ENCODE measurements around the gene HSD3B7. TPM values are rescaled to one million over a fixed set of nuclear protein-coding genes. Genes with fewer than 3 reads are reported as not detected.

The HSD3B7 gene
- total and polyA plus RNA-seq, 10 donors: 5.3 to 24.5 (median 18.1) TPM

DNA sequence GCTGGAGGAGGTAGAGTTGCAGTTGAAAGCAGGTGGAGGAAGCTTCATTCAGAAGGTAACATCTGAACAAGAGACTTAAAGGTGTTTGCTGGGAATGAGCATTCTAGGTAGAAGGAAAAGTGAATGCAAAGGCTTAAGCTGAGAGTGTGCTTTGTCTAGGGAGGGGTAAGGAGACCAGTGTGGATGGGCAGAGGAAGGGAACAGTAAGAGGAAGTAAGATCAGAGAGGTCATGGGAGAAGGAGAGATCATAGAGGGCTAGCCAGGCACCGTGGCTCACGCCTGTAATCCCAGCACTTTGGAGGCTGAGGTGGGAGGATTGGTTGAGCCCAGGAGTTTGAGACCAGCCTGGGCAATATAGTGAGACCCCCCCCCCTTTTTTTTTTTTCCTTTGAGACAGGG lies 51.7 kb downstream of the HSD3B7 start:
- no peaks in the 10 kb centered on the region for H3K27me3 ChIP-seq (replicated peaks in 1 of 7)
- WGBS, 5 donors: 18 to 44% (median 37%) methylated on average over 2 of the region's 2 CpGs
- TF ChIP-seq, protein P1, sequence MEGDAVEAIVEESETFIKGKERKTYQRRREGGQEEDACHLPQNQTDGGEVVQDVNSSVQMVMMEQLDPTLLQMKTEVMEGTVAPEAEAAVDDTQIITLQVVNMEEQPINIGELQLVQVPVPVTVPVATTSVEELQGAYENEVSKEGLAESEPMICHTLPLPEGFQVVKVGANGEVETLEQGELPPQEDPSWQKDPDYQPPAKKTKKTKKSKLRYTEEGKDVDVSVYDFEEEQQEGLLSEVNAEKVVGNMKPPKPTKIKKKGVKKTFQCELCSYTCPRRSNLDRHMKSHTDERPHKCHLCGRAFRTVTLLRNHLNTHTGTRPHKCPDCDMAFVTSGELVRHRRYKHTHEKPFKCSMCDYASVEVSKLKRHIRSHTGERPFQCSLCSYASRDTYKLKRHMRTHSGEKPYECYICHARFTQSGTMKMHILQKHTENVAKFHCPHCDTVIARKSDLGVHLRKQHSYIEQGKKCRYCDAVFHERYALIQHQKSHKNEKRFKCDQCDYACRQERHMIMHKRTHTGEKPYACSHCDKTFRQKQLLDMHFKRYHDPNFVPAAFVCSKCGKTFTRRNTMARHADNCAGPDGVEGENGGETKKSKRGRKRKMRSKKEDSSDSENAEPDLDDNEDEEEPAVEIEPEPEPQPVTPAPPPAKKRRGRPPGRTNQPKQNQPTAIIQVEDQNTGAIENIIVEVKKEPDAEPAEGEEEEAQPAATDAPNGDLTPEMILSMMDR (IDR thresholded peaks at IDR 0.05 in 8 of 11, conservative IDR thresholded peaks at IDR 0.05 in 3 of 11): no peak
- no peak for TF ChIP-seq POLR2A (IDR thresholded peaks at IDR 0.05)
- no peak for TF ChIP-seq POLR2AphosphoS5 (IDR thresholded peaks at IDR 0.05)
- no peak for DNase-seq
- H3K4me1 ChIP-seq: peaks cover 17 to 45% (median 34%) of the 10 kb centered on the region in 6 donors
- intact Hi-C loops (cut with DNase I; ENCODE audit: low total_unique reads): no loop called here
- H3K9me3 ChIP-seq: no peaks in the 10 kb centered on the region
- peaks cover 0 to 74% (median 52%) of the 10 kb centered on the region in 6 donors for H3K36me3 ChIP-seq
- no peak overlapping the region for H3K27ac ChIP-seq
- H3K4me3 ChIP-seq: no peak overlapping the region

Small RNAs within 50 kb of the gene (small RNA-seq; reads per million reads assigned to genes)
- 0 reads per million in 4 donors for gene AC135048.1

Other genes with a start within 250 kb of the HSD3B7 start
- 10 to 100 TPM; 28.5 to 36.7 (median 34.0) TPM for gene PHKG2, start 236.8 kb upstream of the HSD3B7 start, total RNA-seq
- gene PHKG2, start 236.8 kb upstream of the HSD3B7 start, polyA plus RNA-seq: 10 to 100 TPM; 30.3 to 51.6 (median 42.8) TPM
- 1 to 10 TPM; 3.1 to 7.2 (median 4.1) TPM for gene CFAP119, start 223.1 kb upstream of the HSD3B7 start, total RNA-seq
- 10 to 100 TPM in 1 of 3 donors, 1 to 10 TPM in 2; 8.2 to 15.5 (median 8.3) TPM for gene CFAP119, start 223.1 kb upstream of the HSD3B7 start, polyA plus RNA-seq
- gene RNF40, start 222.9 kb upstream of the HSD3B7 start, total RNA-seq: 100 to 1,000 TPM in 2 of 7 donors, 10 to 100 TPM in 5; 65.9 to 111 (median 88.8) TPM
- gene RNF40, start 222.9 kb upstream of the HSD3B7 start, polyA plus RNA-seq: 10 to 100 TPM; 38.1 to 63.9 (median 50.0) TPM
- gene ZNF629, start 198.0 kb upstream of the HSD3B7 start, total RNA-seq: 10 to 100 TPM in 5 of 7 donors, 1 to 10 TPM in 2; 7.6 to 13.9 (median 12.5) TPM
- gene ZNF629, start 198.0 kb upstream of the HSD3B7 start, polyA plus RNA-seq: 1 to 10 TPM; 1.3 to 3.1 (median 1.7) TPM
- gene BCL7C, start 91.1 kb upstream of the HSD3B7 start, total RNA-seq: 10 to 100 TPM; 15.5 to 24.3 (median 21.6) TPM
- gene BCL7C, start 91.1 kb upstream of the HSD3B7 start, polyA plus RNA-seq: 10 to 100 TPM; 35.6 to 38.7 (median 37.8) TPM
- gene CTF1, start 88.6 kb upstream of the HSD3B7 start, total RNA-seq: 1 to 10 TPM in 5 of 7 donors, under 1 TPM in 1, not detected in 1; 0.68 to 3.3 (median 1.4) TPM
- 1 to 10 TPM in 2 of 3 donors, under 1 TPM in 1; 0.61 to 1.3 (median 1.1) TPM for gene CTF1, start 88.6 kb upstream of the HSD3B7 start, polyA plus RNA-seq
- gene FBXL19, start 61.6 kb upstream of the HSD3B7 start, total RNA-seq: 10 to 100 TPM; 12.4 to 21.0 (median 17.8) TPM
- gene FBXL19, start 61.6 kb upstream of the HSD3B7 start, polyA plus RNA-seq: 10 to 100 TPM in 1 of 3 donors, 1 to 10 TPM in 2; 4.3 to 24.7 (median 5.5) TPM
- gene ORAI3, start 36.1 kb upstream of the HSD3B7 start, total RNA-seq: 10 to 100 TPM; 20.7 to 44.8 (median 29.8) TPM
- 10 to 100 TPM; 22.2 to 26.2 (median 22.5) TPM for gene ORAI3, start 36.1 kb upstream of the HSD3B7 start, polyA plus RNA-seq
- 10 to 100 TPM; 10.1 to 24.9 (median 19.8) TPM for gene SETD1A, start 27.5 kb upstream of the HSD3B7 start, total RNA-seq
- gene SETD1A, start 27.5 kb upstream of the HSD3B7 start, polyA plus RNA-seq: 10 to 100 TPM in 1 of 3 donors, 1 to 10 TPM in 2; 4.8 to 15.0 (median 8.8) TPM
- 1 to 10 TPM in 5 of 7 donors, under 1 TPM in 2; 0.46 to 4.2 (median 1.8) TPM for gene STX1B, start 25.4 kb downstream of the HSD3B7 start, total RNA-seq
- gene STX1B, start 25.4 kb downstream of the HSD3B7 start, polyA plus RNA-seq: 1 to 10 TPM in 1 of 3 donors, under 1 TPM in 2; 0.29 to 1.2 (median 0.43) TPM
- gene STX4, start 48.4 kb downstream of the HSD3B7 start, total RNA-seq: 100 to 1,000 TPM in 2 of 7 donors, 10 to 100 TPM in 5; 54.0 to 118 (median 75.7) TPM
- 100 to 1,000 TPM in 2 of 3 donors, 10 to 100 TPM in 1; 55.3 to 135 (median 131) TPM for gene STX4, start 48.4 kb downstream of the HSD3B7 start, polyA plus RNA-seq
- 10 to 100 TPM in 3 of 7 donors, 1 to 10 TPM in 4; 8.9 to 12.5 (median 9.2) TPM for gene ZNF668, start 89.0 kb downstream of the HSD3B7 start, total RNA-seq
- gene ZNF668, start 89.0 kb downstream of the HSD3B7 start, polyA plus RNA-seq: 1 to 10 TPM; 6.2 to 9.8 (median 6.4) TPM
- gene ZNF646, start 89.2 kb downstream of the HSD3B7 start, total RNA-seq: 10 to 100 TPM; 20.2 to 28.4 (median 25.6) TPM
- gene ZNF646, start 89.2 kb downstream of the HSD3B7 start, polyA plus RNA-seq: 10 to 100 TPM in 1 of 3 donors, 1 to 10 TPM in 2; 3.2 to 11.8 (median 3.3) TPM
- 1 to 10 TPM; 2.3 to 6.0 (median 2.8) TPM for gene PRSS53, start 103.7 kb downstream of the HSD3B7 start, total RNA-seq
- 1 to 10 TPM; 1.6 to 2.6 (median 1.9) TPM for gene PRSS53, start 103.7 kb downstream of the HSD3B7 start, polyA plus RNA-seq
- 10 to 100 TPM; 33.4 to 74.2 (median 48.2) TPM for gene VKORC1, start 109.6 kb downstream of the HSD3B7 start, total RNA-seq
- 10 to 100 TPM; 23.5 to 56.6 (median 55.1) TPM for gene VKORC1, start 109.6 kb downstream of the HSD3B7 start, polyA plus RNA-seq
- gene BCKDK, start 123.2 kb downstream of the HSD3B7 start, total RNA-seq: 10 to 100 TPM; 36.9 to 55.7 (median 40.2) TPM
- 10 to 100 TPM; 15.0 to 27.5 (median 17.4) TPM for gene BCKDK, start 123.2 kb downstream of the HSD3B7 start, polyA plus RNA-seq
- 10 to 100 TPM; 63.2 to 94.8 (median 85.2) TPM for gene KAT8, start 132.5 kb downstream of the HSD3B7 start, total RNA-seq
- gene KAT8, start 132.5 kb downstream of the HSD3B7 start, polyA plus RNA-seq: 10 to 100 TPM; 48.7 to 63.6 (median 56.5) TPM
- gene PRSS8, start 150.5 kb downstream of the HSD3B7 start, total RNA-seq: not detected
- under 1 TPM; 0.07 to 0.19 (median 0.15) TPM for gene PRSS8, start 150.5 kb downstream of the HSD3B7 start, polyA plus RNA-seq
- 1 to 10 TPM in 4 of 7 donors, under 1 TPM in 2, not detected in 1; 0.70 to 2.0 (median 1.3) TPM for gene PRSS36, start 164.9 kb downstream of the HSD3B7 start, total RNA-seq
- 1 to 10 TPM; 1.5 to 2.6 (median 2.0) TPM for gene PRSS36, start 164.9 kb downstream of the HSD3B7 start, polyA plus RNA-seq
- gene FUS, start 194.9 kb downstream of the HSD3B7 start, total RNA-seq: 100 to 1,000 TPM; 119 to 474 (median 284) TPM
- gene FUS, start 194.9 kb downstream of the HSD3B7 start, polyA plus RNA-seq: 100 to 1,000 TPM; 225 to 694 (median 516) TPM
- 100 to 1,000 TPM in 2 of 7 donors, 10 to 100 TPM in 5; 68.0 to 135 (median 90.1) TPM for gene PYCARD, start 217.6 kb downstream of the HSD3B7 start, total RNA-seq
- 100 to 1,000 TPM; 109 to 117 (median 114) TPM for gene PYCARD, start 217.6 kb downstream of the HSD3B7 start, polyA plus RNA-seq
- gene TRIM72, start 228.9 kb downstream of the HSD3B7 start, total RNA-seq: under 1 TPM in 4 of 7 donors, not detected in 3; 0.05 to 0.26 (median 0.15) TPM
- under 1 TPM; 0.06 to 0.15 (median 0.09) TPM for gene TRIM72, start 228.9 kb downstream of the HSD3B7 start, polyA plus RNA-seq
- not detected for gene PYDC1, start 231.9 kb downstream of the HSD3B7 start, total RNA-seq
- 1 to 10 TPM in 1 of 3 donors, under 1 TPM in 1, not detected in 1; 0.72 to 2.7 TPM for gene PYDC1, start 231.9 kb downstream of the HSD3B7 start, polyA plus RNA-seq

Data from spleen (tissue), 11 donors.